Right hindlimb (tissue), 1 donor: ENCODE data around the gene C6orf15.
A peak's percentile ranks its signal among the peaks of the same experiment; 100 is the strongest.
"Not testable (repeated sequence)": the region's sequence is repeated elsewhere in the genome, so short reads cannot be mapped to it uniquely, and the experiment has no call there.

Experiments
- DNase-seq: peaks from one replicate; pipeline ENCODE4 v3.0.0-alpha.2; 2018

C6orf15 gene

DNA sequence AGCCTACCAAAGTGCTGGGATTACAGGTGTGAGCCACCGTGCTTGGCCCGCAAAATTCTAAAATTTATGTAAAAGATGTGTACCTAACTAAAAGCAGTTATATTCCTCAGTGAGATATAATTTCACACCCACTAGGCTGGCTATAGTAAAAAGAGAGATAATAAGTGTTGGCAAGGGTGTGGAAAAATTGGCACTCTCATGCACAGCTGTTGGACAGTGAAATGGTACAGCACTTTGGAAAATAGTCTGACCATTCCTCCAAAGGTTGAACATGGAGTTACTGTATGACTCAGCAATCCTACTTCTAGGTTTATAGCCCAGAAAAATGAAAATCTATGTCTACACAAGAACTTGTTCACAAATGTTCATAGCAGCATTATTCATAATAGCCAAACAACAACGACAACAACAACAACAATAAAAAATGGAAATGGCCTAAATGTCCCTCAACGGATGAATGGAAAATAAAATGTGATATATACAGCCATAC, 13.9 kb downstream of the C6orf15 start:
- no peak for DNase-seq

DNA sequence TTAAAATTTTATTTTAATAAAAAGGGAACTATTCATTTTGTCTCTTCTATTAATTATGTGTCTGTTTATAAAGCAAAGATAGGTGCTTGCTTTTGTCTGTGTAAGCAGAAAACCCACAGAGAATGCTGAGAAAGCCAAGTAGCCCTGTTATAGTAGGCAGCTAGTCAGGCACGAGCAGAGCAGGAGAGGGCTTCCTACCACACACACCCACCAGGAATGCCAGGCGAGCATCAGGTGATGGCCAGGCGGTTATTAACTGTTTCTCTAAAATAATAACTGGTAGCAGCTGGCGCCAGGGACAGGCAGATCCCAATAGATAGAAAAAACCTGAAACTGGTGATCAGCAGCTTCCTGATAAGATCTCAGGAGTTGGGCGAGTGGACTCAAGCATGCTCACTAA, 15.7 kb downstream of the C6orf15 start:
- DNase-seq: no peak

DNA sequence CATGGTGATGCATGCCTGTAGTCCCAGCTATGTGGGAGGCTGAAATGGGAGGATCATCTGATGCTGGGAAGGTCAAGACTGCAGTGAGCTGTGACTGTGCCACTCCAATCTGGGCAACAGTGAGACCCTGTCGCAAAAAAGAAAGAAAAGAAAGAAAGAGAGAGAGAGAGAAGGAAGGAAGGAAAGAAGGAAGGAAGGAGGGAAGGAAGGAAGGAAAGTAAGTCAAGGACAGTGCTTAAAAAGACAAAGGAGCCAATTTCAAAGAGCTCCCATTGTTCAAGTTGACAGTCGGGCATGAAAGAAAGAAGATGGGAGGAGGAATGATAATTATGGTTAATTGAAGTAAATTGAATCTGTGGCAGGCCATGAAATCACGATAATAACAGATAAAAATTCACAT, 16.2 kb downstream of the C6orf15 start:
- DNase-seq: no peak

DNA sequence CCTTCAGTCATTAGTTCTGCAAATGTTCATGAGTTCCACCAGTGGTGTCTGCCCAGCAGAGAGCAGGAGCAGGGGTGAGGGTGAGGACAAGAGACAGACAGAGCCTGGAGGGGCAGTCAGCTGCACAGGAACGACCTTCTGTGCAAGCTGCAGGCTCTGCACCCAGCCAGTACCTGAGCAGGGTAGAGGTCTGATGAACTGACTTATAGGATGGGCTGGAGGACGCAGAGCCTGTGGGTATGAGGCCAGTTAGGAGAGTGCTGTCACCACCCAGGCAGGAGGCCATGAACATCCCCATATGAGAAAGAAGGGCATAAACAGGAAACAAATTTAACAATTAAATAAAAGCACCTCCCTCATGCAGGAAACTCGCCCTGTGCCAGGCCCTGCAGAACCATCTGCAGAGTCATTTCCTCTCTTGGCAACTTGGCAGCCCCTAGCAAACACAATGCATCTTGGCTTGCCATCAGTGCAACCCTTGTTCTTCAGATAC, 17.9 kb downstream of the C6orf15 start:
- no peak for DNase-seq

DNA sequence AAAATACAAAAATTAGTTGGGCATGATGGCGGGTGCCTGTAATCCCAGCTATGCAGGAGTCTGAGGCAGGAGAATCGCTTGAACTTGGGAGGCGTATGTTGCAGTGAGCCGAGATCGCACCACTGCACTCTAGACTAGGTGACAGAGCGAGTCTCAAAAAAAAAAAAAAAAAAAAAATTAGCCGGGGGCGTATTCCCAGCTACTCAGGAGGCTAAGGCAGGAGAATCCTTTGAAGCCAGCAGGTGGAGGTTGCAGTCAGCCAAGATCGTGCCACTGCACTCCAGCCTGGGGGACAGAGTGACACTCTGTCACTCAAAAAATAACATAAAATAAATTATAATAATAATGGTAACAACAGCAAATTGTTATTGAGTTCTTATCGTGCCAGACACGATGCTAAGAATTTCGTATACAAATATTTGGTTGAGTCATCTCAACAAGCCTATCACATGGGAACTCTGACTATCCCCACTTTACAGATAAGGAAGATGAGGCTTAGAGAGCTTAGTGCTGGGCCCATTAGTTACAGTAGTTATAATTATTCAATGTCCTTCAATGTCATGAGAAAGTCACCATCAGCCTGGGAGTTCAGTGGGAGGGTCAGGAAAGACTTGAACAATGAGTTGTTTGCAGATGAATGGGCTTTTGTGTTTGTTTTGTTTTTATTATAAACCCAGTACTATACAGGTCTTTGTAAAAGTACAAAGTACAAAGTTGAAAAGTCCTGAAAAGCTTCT, 19.4 kb downstream of the C6orf15 start:
- DNase-seq: no peak

DNA sequence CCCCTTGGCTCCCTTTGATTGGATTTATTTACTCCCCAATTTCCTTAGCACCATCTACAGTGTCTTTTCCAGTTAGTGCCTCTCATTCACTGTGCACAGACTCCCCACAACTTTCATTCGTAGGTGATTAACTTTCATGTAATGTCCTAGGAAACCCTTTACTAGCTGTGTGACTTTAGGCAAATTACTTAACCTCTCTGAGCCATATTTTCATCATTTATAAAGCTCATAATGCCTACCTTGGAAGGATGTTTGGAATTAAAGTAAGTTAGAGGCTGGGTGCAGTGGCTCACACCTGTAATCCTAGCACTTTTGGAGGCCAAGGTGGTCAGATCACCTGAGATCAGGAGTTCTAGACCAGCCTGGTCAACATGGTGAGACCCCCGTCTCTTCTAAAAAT, 20.1 kb downstream of the C6orf15 start:
- DNase-seq: no peak

DNA sequence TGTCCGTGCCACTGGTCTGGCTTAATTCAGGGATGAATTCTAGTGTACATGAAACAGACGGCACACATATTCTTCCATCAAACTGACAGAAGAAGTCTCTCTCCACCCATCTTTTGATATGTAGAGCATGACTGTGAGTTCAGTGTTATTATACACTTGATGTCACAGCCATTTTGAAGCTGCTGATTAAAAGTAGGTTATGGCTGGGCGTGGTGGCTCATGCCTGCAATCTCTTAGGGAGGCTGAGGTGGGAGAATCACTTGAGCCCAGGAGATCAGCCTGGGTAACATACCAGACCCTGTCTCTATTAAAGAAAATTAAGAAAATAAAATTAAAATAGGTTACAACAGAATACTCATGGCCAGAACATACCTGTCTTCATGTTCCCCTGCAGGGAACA, 20.7 kb downstream of the C6orf15 start:
- DNase-seq: no peak

DNA sequence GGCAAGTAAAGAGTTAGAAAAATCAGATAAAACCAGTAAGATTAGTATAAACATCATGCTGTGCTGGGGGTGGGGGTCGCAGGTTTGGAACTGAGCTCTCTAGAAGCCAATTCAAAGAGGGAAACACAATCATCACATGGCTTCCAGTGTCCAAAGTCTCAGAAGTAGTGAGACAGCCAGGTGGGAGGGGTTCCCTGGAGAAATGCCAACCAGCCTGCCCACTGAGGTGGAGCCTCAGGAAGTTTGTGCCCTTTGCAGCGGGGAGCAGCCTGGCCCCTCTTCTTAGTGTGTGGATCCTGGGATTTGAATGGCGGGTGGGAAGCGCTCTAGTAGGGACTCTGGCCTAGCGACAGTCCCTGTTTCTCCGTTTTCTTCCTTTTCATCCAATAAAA, 21.4 kb downstream of the C6orf15 start:
- DNase-seq: no peak

DNA sequence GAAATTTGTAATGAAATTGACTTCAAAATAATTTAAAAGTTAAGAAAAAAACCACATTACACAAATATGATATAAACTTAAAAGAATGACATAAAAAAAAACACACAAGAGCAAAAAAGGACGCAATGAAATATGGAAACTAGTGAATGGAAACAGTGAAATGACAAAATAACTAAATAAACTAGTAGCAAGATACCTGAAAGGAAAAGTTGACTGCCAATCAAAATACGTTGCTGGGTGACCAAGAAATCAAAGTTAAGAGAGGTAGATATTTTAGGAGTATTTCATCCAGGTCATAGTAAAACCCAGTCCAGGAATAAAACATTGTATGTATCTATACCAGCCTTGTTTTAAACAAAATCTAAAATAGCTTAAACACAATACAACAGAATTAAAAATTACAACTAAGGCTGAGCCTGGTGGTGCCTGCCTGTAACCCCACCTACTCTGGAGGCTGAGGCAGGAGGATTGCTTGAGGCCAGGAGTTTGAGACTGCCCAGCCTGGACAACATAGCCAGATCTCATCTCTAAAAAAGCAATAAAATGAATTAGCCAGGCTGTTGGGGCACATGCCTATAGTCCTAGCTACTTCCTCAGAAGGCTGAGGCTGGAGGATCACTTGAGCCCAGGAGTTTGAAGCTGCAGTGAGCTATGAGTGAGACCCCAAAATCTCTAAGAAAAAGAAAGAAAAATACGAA, 22.0 kb downstream of the C6orf15 start:
- no peak for DNase-seq

DNA sequence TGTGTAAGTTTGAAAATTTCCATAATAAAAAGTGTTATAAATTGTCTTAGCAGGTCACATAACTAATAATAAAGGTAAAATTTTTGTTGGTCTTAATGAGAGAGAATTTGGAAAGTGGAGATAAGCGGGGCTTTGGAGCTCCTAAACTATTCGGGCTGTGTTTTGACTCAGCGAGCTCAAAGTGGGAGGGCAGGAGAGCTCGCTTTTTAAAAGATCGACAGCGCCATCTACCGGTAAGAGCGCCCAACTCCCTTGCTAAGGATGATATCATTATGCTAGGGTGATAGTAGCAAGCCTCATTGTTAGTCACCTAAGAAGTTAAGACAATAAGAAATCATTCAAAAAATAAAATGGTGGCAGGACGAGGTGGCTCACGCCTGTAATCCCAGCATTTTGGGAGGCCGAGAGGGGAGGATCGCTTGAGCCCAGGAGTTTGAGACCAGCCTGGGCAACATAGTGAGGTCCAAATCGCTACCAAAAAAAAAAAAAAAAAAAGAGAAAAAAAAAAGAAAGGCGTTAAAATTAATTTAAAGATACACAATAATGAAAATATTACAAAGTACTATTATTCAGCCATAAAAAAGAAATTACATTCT, 24.8 kb downstream of the C6orf15 start:
- peak; percentile 79 for DNase-seq

DNA sequence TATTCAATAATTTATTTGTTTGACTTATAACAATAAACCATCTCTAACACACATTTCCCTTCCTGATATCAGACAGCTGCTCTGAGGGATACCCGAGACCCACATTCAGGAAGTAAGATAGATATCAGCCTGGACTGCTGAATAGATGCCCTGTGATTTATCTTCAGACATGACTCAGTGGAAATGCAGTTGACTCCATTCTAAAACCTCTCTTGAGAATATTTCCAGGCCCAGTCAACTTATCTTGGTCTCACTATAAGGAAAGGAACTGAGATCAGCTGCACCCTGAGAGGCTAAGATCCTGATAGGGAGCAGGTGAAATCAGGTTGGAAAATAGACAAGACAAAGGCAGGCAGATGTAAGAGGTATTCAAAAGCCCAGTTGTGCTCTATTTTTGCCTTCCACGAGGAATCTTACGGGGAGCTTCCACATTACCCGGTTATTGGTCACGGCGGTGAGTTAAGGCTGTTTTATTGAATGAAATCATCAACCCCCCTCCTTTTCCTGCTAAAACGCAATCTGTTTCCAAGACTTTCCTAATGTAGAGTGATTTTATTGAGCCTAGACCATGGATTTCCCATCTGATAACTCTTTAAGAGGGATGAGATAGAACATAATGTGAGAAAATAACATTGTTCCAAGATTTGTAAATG, 25.5 kb downstream of the C6orf15 start:
- DNase-seq: no peak

DNA sequence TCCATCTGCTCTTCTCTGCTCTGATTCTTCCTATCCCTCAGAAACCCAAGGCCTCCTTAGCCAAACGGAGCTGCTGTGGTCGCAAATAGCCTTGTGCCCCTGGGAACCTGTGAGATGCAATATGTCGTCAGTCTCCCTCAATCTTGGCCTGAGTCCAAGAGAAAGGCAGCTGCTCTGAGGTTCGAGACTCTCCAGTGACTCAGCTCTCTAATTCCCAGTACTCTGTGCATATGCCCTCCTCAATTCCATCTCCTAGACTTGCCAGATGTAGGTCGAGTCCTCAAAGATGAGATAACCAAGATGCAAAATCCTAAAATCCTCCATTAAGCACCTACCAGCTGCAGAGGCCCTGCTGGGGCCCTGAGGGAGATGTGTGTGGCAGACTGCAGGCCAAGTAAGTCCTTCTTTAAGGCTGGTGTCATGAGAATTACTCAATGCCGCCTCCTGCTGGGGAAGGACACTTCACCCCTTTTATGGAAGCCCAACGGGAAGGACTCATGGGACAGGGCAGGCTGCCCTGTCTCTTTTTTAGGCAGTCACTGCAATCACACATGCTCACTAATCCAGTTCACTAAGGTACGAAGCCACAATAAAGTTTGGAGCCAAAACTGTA, 28.5 kb downstream of the C6orf15 start:
- peak; percentile 24 for DNase-seq

DNA sequence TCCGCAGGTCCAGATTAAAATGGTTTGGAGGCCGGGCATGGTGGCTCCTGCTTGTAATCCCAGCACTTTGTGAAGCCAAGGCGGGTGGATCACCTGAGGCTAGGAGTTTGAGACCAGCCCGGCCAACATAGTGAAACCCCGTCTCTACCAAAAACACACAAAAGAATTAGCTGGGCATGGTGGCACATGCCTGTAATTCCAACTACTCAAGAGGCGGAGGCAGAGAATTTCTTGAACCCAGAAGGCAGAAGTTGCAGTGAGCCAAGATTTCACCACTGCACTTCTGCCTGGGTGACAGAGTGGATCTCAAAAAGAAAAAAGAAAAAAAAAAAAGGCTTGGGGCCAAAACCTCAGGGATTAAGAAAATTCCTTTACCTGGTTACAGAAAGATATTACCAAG, 30.5 kb downstream of the C6orf15 start:
- no peak for DNase-seq

DNA sequence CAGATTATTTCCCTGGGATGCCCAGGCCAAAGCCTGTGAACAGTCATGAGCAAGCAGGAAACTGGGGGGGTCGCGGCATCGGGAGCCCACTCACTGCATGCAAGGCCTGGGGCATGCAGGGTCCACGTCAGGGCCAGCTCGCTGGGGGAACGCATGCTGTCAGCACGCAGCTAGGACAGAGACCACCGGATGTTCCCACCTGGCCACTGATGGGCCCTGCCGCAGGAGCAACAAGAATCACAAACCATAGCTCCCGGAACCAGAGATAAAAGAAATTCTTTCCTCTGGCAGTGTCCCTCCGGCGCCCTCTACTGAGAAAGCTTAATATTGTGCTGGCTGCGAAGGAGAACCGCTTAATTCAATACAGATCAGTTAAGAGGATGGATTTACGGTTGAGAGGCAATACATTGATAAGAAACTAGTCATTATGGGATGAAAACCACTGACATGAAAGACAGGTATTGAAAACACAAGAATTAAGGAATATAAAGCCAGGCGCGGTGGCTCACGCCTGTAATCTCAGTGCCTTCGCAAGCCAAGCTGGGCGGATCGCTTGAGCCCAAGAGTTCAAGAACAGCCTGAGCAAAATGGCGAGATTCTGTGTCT, 32.6 kb downstream of the C6orf15 start:
- DNase-seq: peak; percentile 61

DNA sequence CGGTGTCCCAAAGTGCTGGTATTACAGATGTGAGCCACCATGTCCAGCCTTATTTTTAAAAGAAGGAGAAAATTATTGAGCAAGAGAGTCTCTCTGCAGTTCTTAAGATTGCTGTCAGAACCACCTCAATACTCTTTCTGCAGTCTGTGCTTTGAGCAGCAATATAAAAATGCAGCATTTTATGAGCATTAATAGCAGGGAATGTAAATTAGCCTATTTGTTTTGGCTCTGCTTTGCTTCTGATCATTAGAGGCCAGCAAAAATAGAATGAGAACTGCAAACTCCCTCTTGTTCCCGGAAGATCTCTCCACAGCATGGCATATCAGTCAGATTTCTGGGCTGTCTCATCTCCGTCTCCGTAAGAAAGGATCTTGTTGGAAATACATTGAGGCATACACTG, 35.8 kb downstream of the C6orf15 start:
- DNase-seq: no peak

DNA sequence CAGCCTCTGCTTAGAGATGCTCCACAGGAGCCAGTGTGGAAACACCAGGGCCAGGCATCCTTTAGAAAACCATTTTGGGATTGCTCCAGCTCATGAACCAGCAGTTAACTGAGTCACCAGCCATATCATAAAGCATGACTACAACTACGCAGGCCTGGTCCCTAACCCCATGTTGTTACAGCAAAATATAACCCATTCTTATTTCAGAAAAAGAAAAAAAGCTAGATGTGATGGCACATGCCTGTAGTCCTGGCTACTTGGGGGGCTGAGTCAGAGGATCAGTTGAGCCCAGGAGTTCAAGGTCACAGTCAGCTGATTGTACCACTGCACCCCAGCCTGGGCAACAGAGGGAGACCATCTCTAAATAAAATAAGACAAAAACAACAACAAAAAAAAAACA, 36.8 kb downstream of the C6orf15 start:
- DNase-seq: no peak

DNA sequence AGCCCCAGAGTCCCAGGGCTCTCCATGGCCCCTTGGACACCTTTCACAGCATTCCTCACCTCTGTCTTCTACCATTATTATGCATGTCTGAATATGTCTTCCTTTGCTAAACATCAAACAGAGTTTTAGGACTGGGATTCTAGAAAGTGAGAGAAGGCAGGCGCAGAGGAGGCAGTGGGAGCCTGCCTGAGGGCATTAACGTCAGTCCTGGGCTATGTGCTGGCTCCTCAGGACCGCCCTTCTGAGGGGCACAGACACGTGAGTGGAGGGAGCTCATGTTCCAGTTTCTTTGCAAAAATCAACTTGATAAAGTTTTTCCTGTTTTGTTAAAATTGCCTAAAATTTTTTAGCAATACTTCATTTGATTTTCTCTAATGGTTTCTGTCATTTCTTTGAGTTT, 38.0 kb downstream of the C6orf15 start:
- DNase-seq: no peak

DNA sequence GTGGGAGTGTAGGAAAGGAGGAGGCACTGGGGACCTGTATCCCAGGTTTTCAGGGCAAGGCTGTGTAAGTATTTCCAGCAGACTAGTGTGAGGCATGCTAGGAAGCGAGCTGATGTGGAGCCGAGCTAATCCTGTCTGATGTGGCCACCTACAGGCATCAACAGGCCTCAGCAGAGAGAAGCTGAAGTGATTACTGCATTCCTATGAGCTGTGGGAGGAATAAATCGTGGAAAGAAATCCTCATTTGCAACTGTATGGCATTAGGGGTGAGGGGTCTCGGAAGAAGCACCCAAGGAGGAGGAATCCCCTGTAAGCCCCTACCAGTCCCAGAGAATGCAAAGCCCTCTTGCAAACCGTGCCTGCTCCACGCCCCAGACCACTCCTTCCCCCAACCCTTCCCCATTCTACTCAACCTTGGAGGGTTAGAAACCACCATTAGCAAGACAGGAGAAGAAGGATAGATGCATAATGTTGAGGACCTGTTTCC, 41.6 kb downstream of the C6orf15 start:
- DNase-seq: peak; percentile 61

DNA sequence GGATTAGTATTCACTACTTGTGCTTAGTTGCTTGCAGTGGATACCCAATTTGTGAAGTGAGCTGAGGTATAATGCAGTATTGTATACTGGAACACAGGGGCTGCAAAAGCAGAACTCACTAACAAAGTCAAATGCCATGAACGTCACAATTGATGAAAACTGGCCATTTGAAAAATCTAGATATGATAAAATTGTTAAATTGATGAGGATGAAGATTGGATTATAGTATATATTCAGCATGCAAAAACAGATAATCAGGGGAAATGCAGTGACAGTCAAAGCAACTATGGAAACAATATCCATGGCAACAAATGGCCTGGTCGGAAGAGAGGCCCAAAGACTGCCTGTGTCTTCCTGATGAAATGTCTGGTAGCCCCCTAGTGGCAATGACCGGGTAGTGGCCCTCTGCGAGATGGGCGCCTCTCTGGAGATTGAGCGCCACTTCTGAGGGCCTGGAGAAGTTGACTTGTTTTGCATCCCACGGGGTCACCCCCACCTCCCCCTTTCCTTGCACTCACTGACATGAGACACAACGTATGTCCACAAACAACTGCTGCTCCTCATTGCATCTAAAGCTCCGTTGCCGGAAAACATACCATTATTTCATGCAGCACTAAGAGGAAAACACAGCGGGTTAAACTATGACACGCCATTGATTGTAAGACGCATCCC, 43.6 kb downstream of the C6orf15 start:
- DNase-seq: peak; percentile 70

DNA sequence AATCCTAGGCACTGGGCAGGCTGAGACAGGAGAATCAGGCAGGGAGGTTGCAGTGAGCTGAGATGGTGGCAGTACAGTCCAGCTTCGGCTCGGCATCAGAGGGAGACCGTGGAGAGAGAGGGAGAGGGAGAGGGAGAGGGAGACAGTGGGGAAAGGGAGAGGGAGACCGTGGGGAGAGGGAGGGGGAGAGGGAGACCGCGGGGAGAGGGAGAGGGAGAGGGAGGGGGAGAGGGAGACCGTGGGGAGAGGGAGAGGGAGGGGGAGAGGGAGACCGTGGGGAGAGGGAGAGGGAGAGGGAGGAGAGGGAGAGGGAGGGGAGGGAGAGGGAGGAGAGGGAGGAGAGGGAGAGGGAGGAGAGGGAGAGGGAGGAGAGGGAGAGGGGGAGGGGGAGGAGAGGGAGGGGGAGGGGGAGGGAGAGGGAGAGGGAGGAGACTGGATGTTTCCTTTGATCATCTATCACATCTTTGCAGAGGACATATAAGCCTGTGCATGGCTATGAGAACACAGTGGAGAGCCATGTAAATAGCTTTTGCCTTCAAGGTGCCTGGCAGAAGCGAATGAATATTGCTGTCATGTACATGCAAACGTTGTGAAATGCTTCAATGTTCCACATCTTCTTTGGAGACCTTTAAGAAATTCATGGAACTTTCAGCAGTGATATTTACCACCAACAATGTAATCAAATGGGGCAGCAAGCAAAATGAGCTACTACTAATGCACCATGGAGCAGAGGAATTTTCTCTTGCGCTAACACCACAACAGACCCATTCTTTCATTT, 44.3 kb downstream of the C6orf15 start:
- DNase-seq: not testable (repeated sequence)

DNA sequence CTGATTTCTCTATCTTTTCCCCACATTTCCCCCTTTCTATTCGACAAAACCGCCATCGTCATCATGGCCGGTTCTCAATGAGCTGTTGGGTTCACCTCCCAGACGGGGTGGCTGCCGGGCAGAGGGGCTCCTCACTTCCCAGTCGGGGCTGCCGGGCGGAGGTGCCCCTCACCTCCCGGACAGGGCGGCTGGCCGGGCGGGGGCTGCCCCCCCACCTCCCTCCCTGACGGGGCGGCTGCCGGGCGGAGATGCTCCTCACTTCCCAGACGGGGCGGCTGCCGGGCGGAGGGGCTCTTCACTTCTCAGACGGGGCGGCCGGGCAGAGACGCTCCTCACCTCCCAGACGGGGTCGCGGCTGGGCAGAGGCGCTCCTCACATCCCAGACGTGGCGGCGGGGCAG, 45.3 kb downstream of the C6orf15 start:
- DNase-seq: not testable (repeated sequence)
